GM18526 (cell line): ENCODE results near the gene SEMA6B.

ENCODE experiments used
- POLR2A ChIP-seq: IDR thresholded peaks from 3 replicates; pipeline ENCODE4 v1.6.1; 2011; ENCODE audit not compliant: insufficient read length; ENCODE audit errors: extremely low read depth

Gene SEMA6B

DNA sequence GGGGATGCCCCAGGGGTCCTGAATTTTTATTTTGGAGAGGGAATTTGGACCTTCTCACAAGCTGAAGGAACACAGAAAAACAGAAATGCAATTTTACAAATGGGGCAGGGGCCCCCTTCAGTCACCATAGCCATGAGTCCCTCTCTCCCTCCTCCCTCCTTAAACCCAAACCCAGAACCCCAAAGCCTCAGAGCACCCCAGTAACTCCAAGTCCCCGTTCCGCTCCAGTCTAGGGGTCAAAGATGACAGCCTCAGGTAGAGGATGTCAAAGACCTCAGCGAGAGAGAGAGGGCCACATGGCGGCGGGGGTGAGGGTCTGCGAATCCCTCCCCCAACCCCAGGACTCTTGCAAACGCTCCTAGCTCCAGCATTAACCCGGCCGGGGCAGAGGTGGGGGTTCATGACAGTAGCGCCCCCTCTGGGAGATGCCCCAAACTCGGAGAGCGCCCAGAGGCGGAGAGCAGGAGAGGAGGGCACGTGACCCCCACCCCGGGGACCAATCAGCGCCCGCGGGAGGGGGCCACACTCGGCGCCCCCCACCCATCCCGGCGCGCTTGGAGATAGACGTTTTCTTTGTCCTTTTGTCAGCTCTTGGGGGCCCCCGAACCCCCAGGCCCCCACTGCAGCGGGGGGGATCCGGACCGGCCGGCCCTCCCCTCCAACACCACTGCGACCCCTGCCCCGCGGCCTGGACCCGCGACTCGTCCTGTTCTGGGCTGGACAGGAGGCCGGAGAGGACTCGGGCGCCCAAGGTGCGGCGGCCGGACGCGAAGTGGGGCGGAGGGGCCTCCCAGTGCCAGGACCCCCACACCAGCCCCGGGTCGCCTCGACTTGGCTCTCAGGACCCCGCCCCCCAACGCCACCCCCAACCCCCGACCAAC, 20.8 kb upstream of the SEMA6B start:
- TF ChIP-seq POLR2A, result no peak

DNA sequence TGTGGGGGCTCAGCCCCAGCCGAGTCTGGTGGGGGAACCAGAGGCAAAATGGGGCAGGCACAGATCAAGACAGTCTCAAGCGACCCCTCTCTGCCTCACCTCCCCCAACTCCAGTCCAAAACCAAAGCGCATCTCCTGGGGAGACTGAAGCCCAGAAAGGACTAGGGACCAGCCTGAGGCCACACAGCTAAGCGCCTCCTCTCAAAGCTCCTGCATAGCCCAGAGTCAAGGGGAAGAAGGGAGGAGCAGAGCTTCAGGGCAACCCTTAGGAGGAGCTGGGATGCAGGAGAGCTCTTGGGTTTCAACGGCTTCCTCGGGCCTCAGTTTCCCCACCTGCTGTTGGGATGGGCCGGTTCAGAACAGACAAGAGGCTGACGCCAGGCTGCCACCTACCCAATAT, 19.9 kb upstream of the SEMA6B start:
- TF ChIP-seq POLR2A, result no peak

DNA sequence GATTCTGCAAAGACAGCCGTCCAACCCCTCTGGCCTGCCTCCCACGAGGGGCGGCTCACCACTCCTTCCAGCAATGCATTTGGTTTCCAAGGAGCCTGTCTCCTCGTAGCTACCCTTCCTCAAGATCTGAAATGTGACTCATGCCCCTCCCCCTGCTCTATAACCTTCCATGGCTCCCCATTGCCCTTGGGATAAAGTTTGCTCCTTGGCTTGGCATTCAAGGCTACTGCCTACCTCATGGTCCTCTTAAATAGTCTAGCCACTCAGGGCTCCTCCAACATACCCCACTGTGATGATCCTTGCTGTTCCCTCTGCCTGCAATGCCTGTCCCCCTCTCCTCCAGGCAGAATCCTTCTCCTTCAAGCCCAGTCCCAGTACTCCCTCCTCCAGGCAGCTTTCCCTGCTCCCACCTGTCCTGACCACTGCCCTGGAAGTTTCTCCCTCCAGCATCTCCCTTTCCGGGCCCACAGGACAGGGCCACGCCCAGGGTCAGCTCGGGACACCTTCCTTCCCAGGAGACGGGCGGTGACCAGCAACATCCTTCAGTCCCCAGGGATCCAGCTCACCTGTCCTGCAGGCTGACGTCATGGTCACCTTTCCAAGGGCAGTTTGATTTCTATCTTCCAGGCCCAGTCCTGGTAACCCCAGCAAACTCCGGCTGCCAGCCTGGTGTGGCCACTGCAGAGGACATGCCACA, 19.2 kb upstream of the SEMA6B start:
- no peak for TF ChIP-seq POLR2A

- TF ChIP-seq POLR2A, result no peak
Measured at GRCh38 chr19:4577020-4577782, 17.7 kb upstream of the SEMA6B start.

- no peak for TF ChIP-seq POLR2A
Measured at GRCh38 chr19:4576016-4576933, 16.8 kb upstream of the SEMA6B start.

DNA sequence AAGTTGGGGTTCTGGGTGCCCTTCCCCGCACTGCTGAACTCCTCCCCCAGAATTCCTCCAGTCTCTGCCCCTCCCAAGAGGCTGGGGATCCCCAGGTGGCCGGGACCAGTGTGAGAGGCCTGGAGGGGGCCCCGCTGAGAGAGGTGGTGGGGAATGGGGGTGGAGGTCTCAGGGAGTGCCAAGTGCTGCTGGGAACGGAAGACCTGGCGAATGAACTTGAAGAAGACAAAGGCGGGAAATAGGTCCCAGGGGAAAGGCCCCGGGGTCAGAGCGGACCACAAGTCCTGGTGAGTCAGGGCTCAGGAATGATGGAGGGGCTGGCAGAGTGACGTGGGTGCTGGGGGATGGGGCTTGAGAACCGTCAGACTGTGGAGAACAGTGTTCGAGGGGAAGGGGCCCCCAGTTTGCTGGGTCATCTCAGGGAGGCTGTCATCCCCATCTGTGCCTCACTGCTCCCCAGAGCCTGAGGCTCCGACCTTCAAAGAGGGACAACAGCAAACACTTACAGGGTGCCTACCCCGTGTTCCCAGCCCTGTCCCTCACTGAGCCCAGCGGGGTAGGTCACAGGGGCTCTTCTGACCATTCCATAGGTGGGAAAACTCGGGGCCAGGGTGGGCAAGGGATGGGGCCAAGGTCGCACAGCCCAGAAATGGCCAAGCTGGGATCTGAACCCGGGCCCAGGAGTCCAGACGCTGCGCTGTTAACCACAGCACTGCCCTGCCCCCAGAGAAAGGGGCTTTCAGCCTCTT, 16.0 kb upstream of the SEMA6B start:
- no peak for TF ChIP-seq POLR2A

GRCh38 chr19:4573682-4574081, 14.2 kb upstream of the SEMA6B start:
- no peak for TF ChIP-seq POLR2A

DNA sequence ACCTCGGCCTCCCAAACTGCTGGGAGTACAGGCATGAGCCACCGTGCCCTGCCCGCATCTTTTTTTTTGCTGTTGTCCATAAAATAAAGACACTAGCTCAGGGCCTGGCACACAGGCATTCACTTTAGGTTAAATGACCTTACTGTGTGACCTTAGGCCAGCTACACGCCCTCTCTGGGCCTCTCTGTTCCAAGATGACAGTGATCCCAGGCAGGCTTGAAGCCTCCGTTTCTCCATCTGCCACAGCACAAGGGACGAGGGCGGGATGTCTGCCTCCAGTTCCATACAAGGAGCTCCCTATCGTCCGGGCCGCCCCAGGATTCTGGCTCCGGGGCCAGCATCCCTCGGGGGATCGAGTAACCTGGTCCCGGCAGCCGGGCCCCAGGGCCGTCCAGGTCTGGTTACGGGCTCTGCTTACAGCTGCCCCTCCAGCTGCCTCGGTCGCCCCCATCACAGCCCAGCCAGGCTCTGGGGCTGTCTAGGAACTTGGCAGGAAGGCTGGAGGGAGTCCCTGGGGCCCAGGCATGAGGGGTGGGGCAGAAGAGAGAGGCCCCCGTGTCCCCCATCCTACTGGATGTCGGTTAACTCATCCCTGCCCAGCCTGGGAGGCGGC, 11.9 kb upstream of the SEMA6B start:
- no peak for TF ChIP-seq POLR2A

GRCh38 chr19:4570916-4571304, 11.4 kb upstream of the SEMA6B start:
- TF ChIP-seq POLR2A, result no peak

- TF ChIP-seq POLR2A, result no peak
Measured at GRCh38 chr19:4570402-4570801, 10.9 kb upstream of the SEMA6B start.

GRCh38 chr19:4568886-4569285, 9.4 kb upstream of the SEMA6B start:
- no peak for TF ChIP-seq POLR2A

GRCh38 chr19:4567584-4568071, 8.1 kb upstream of the SEMA6B start:
- TF ChIP-seq POLR2A, result no peak

DNA sequence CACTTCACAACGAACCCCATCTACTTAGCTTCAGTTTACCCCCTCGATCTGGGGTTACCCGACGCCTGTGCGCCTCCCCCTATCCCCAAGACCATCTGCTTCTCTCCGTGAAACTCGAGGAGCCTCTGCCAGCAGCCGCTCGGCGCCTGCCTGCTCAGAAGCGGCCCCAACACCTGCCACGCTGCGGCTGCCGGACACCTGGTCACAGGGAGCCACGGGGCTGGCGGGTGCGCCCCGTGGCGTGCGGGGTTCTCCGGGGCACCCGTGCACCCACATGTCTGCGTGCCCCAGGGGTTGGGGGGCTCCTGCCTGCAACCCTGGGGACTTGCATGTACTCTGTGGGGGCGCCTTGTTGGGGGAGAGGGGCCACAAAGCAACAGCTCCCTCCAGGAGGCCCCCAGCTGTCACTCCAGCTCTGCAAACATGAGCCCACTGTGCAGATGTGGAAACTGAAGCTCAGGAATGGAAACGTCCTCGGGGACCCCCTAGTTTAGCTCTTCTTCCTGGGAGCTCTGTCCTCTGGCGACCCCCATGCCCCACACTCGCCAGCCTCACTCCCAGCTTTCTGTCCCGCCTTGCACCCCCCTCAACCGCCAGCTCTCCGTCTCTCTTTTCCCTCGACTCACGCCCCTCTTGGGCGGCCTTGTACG, 7.0 kb upstream of the SEMA6B start:
- no peak for TF ChIP-seq POLR2A
